Measurements from ENCODE around the gene ROBO4. TPM values are rescaled to one million over a fixed set of nuclear protein-coding genes. Genes with fewer than 3 reads are reported as not detected.

The ROBO4 gene
- total and polyA plus RNA-seq, 4 donors: 6.5 to 23.6 (median 18.5) TPM

GRCh38 chr11:124938206-124938765, 40.6 kb upstream of the ROBO4 start:
- Histone ChIP-seq H3K27ac (ENCODE audit: low read depth, low read length) (peak overlapping the region; percentile 94), H3K4me1 (ENCODE audit: control insufficient read depth, insufficient read depth, low read length) (peaks cover 30% of the 10 kb centered on the region)
- 48% methylated on average over 2 of the region's 6 CpGs for WGBS (ENCODE audit: insufficient coverage)

DNA sequence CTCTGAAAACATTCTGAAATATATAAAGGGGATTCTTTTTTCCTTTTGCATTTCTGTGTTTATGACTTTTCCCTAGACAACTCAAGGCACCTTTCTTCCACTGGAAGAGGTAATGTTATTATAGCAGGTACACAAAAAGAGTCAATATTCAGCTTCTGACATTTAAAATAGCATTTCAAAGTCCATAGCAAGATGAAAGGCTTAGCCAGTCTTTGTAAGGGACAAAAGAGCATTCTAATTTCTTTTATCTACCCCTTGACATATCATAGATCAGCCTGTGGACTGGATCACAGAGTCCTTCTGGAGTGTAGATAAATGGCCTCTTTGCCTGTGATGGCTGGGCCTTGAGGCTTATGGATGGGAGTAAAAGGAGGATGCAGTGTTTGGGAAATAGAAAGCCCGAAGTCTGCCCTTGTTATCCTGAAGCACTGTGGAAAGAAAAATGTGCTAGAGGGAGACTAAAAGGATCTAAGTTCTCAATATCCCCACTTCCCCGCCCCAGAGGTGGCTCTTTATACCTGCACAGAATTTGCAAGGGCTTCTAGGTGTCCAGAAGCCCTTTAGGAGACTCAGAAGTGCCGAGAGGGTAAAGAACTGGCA, 39.8 kb upstream of the ROBO4 start:
- Histone ChIP-seq H3K36me3 (ENCODE audit: control insufficient read depth, insufficient read depth, low read length) (no peaks in the 10 kb centered on the region), H3K27ac (ENCODE audit: low read depth, low read length) (peak overlapping the region; percentile 94), H3K9me3 (ENCODE audit: control insufficient read depth, insufficient read depth, low read length) (no peaks in the 10 kb centered on the region), H3K4me3 (ENCODE audit: low read depth, low read length) (no peak overlapping the region), H3K4me1 (ENCODE audit: control insufficient read depth, insufficient read depth, low read length) (peaks cover 29% of the 10 kb centered on the region), H3K27me3 (ENCODE audit: control insufficient read depth, insufficient read depth, low read length) (no peaks in the 10 kb centered on the region)
- peak in 1 of 6 donors; percentile 28 for DNase-seq (ENCODE audit: low read depth in 4 of 6, low spot score in 6 of 6)
- WGBS (ENCODE audit: insufficient coverage): 78% methylated on average over 2 of the region's 3 CpGs

More at GRCh38 chr11:124938206-124938765, 40.6 kb upstream of the ROBO4 start:
- no peaks in the 10 kb centered on the region for H3K36me3 ChIP-seq (ENCODE audit: control insufficient read depth, insufficient read depth, low read length)
- no peak overlapping the region for H3K4me3 ChIP-seq (ENCODE audit: low read depth, low read length)
- no peaks in the 10 kb centered on the region for H3K27me3 ChIP-seq (ENCODE audit: control insufficient read depth, insufficient read depth, low read length)
- no peak for DNase-seq (ENCODE audit: low read depth in 4 of 6, low spot score in 6 of 6)
- H3K9me3 ChIP-seq (ENCODE audit: control insufficient read depth, insufficient read depth, low read length): no peaks in the 10 kb centered on the region

- H3K27ac ChIP-seq (ENCODE audit: low read depth, low read length): peak within 1 kb of the TSS; percentile 94
- peak in 2 of 6 donors; percentile 81 for DNase-seq (ENCODE audit: low read depth in 4 of 6, low spot score in 6 of 6)
- H3K4me3 ChIP-seq (ENCODE audit: low read depth, low read length): peak within 1 kb of the TSS; percentile 52
- 42% methylated on average over 16 of the region's 18 CpGs for WGBS (ENCODE audit: insufficient coverage)
- H3K27me3 ChIP-seq (ENCODE audit: control insufficient read depth, insufficient read depth, low read length): no peaks in the 10 kb centered on the region
- H3K9me3 ChIP-seq (ENCODE audit: control insufficient read depth, insufficient read depth, low read length): no peaks in the 10 kb centered on the region
- H3K4me1 ChIP-seq (ENCODE audit: control insufficient read depth, insufficient read depth, low read length): peaks cover 23% of the 10 kb centered on the region
- no peaks in the 10 kb centered on the region for H3K36me3 ChIP-seq (ENCODE audit: control insufficient read depth, insufficient read depth, low read length)
These were observed 38.2 kb upstream of the ROBO4 start, which contains the start of gene HEPACAM for GRCh38 chr11:124935548-124936514. Gene HEPACAM, minus strand, starts transcription at chr11:124936047. Its CDS starts 41 bp downstream, at chr11:124936006.

DNA sequence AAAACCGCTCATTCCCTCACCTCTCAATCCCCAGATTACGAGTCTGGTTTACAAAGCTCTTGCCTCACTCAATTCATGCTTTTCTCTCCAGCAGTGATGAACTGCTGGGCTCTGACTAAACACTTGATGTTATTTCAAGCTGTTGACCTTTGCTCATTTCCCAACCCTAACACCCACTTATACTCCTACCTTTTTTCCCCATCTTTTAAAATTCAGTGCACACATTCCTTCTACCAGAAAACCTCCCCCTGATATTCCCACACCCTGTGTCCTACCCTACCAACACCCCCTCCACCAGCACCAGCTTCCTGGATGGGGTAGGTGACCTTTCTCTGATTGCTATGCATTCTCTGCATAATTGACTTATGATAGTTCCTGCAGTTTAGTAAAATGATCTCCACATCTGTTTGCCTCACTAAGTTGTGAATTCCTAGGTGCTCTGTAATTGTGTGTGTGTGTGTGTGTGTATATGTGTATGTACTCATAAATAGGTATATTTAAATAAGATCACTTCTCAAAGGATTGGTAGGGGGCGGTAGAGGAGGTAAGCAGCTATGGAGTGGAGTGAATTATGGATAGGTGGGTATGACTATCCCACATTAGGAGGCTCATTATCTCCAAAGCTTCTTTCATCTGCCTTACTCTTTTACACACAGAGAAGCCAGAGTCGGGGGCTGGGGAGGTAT, 37.3 kb upstream of the ROBO4 start:
- 25% methylated on average over 2 of the region's 4 CpGs for WGBS (ENCODE audit: insufficient coverage)
- Histone ChIP-seq H3K27me3 (ENCODE audit: control insufficient read depth, insufficient read depth, low read length) (no peaks in the 10 kb centered on the region), H3K9me3 (ENCODE audit: control insufficient read depth, insufficient read depth, low read length) (no peaks in the 10 kb centered on the region), H3K4me3 (ENCODE audit: low read depth, low read length) (peak overlapping the region; percentile 52), H3K4me1 (ENCODE audit: control insufficient read depth, insufficient read depth, low read length) (peaks cover 23% of the 10 kb centered on the region), H3K27ac (ENCODE audit: low read depth, low read length) (peak overlapping the region; percentile 94), H3K36me3 (ENCODE audit: control insufficient read depth, insufficient read depth, low read length) (no peaks in the 10 kb centered on the region)
- peak in 1 of 6 donors; percentile 16 for DNase-seq (ENCODE audit: low read depth in 4 of 6, low spot score in 6 of 6)

GRCh38 chr11:124930799-124931198, 33.1 kb upstream of the ROBO4 start:
- Histone ChIP-seq H3K4me3 (ENCODE audit: low read depth, low read length) (no peak overlapping the region), H3K9me3 (ENCODE audit: control insufficient read depth, insufficient read depth, low read length) (no peaks in the 10 kb centered on the region), H3K27ac (ENCODE audit: low read depth, low read length) (no peak overlapping the region), H3K4me1 (ENCODE audit: control insufficient read depth, insufficient read depth, low read length) (peaks cover 2% of the 10 kb centered on the region), H3K27me3 (ENCODE audit: control insufficient read depth, insufficient read depth, low read length) (no peaks in the 10 kb centered on the region), H3K36me3 (ENCODE audit: control insufficient read depth, insufficient read depth, low read length) (no peaks in the 10 kb centered on the region)
- WGBS (ENCODE audit: insufficient coverage): no CpG with 5 or more reads among the region's 3 CpGs
- DNase-seq (ENCODE audit: low read depth in 4 of 6, low spot score in 6 of 6): no peak

- Histone ChIP-seq H3K4me3 (ENCODE audit: low read depth, low read length) (no peak overlapping the region), H3K4me1 (ENCODE audit: control insufficient read depth, insufficient read depth, low read length) (no peaks in the 10 kb centered on the region), H3K27ac (ENCODE audit: low read depth, low read length) (no peak overlapping the region), H3K9me3 (ENCODE audit: control insufficient read depth, insufficient read depth, low read length) (no peaks in the 10 kb centered on the region), H3K36me3 (ENCODE audit: control insufficient read depth, insufficient read depth, low read length) (peaks cover 7% of the 10 kb centered on the region), H3K27me3 (ENCODE audit: control insufficient read depth, insufficient read depth, low read length) (no peaks in the 10 kb centered on the region)
- 53% methylated on average over 2 of the region's 4 CpGs for WGBS (ENCODE audit: insufficient coverage)
- DNase-seq (ENCODE audit: low read depth in 4 of 6, low spot score in 6 of 6): peak in 2 of 6 donors; percentile 41 to 77
These were observed 31.4 kb upstream of the ROBO4 start for GRCh38 chr11:124928942-124929665.

- Histone ChIP-seq H3K27me3 (ENCODE audit: control insufficient read depth, insufficient read depth, low read length) (no peaks in the 10 kb centered on the region), H3K4me3 (ENCODE audit: low read depth, low read length) (no peak overlapping the region), H3K27ac (ENCODE audit: low read depth, low read length) (no peak overlapping the region), H3K36me3 (ENCODE audit: control insufficient read depth, insufficient read depth, low read length) (peaks cover 20% of the 10 kb centered on the region), H3K4me1 (ENCODE audit: control insufficient read depth, insufficient read depth, low read length) (peaks cover 24% of the 10 kb centered on the region), H3K9me3 (ENCODE audit: control insufficient read depth, insufficient read depth, low read length) (no peaks in the 10 kb centered on the region)
- DNase-seq (ENCODE audit: low read depth in 4 of 6, low spot score in 6 of 6): no peak
These were observed 25.6 kb upstream of the ROBO4 start for GRCh38 chr11:124923296-124923695.

- peaks cover 20% of the 10 kb centered on the region for H3K36me3 ChIP-seq (ENCODE audit: control insufficient read depth, insufficient read depth, low read length)
- H3K4me3 ChIP-seq (ENCODE audit: low read depth, low read length): no peak overlapping the region
- 96% methylated on average over 2 of the region's 4 CpGs for WGBS (ENCODE audit: insufficient coverage)
- H3K9me3 ChIP-seq (ENCODE audit: control insufficient read depth, insufficient read depth, low read length): no peaks in the 10 kb centered on the region
- no peak for DNase-seq (ENCODE audit: low read depth in 4 of 6, low spot score in 6 of 6)
- H3K4me1 ChIP-seq (ENCODE audit: control insufficient read depth, insufficient read depth, low read length): peaks cover 24% of the 10 kb centered on the region
- H3K27me3 ChIP-seq (ENCODE audit: control insufficient read depth, insufficient read depth, low read length): no peaks in the 10 kb centered on the region
- no peak overlapping the region for H3K27ac ChIP-seq (ENCODE audit: low read depth, low read length)
These were observed 25.2 kb upstream of the ROBO4 start for GRCh38 chr11:124922831-124923230.

All from spinal cord (tissue), 10 donors.